CD4-positive, alpha-beta T cell treated with Interferon alpha-2 for 1 hour (primary cell): Measurements from ENCODE around the gene PSMC5.

ENCODE experiments used
- DNase-seq, 2 donors: peaks; one replicate each; pipeline ENCODE4 v3.0.0-alpha.2; 2020 to 2022

Gene PSMC5

DNA sequence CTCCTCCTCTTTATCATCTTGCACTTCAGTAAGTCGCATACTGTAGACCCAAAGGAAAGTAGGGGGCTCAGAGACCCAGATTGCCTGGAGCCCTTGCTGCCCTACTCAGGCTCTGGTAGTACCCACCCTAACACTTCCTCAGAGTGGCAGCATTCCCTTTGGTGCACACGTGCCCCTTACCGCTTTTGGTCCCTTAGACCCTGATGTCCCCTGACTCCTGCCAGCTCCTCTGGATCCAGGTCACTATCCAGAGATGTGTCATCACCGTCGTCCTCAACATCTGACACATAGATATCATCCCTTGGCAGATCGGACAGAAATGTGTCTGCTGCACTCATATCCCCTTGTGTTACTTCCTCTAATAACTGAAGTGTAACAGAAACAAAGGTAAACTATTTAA lies 5.4 kb upstream of the PSMC5 start:
- no peak for DNase-seq

DNA sequence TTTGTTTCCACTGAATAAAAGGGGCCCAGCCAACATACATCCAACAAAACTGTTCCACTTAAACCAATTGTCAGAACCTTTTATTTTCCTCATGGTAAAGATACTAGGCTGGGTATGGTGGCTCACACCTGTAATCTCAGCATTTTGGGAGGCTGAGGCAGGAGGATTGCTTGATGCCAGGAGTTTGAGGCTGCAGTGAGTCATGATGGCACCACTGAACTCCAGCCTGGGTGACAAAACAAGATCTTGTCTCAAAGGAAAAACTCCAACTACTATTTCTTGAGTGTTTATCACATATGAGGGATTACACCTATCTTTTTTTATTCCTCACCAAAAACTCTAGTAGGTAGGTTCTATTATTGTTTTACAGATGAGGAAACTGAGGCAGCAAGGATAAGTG lies 4.7 kb upstream of the PSMC5 start:
- no peak for DNase-seq

DNA sequence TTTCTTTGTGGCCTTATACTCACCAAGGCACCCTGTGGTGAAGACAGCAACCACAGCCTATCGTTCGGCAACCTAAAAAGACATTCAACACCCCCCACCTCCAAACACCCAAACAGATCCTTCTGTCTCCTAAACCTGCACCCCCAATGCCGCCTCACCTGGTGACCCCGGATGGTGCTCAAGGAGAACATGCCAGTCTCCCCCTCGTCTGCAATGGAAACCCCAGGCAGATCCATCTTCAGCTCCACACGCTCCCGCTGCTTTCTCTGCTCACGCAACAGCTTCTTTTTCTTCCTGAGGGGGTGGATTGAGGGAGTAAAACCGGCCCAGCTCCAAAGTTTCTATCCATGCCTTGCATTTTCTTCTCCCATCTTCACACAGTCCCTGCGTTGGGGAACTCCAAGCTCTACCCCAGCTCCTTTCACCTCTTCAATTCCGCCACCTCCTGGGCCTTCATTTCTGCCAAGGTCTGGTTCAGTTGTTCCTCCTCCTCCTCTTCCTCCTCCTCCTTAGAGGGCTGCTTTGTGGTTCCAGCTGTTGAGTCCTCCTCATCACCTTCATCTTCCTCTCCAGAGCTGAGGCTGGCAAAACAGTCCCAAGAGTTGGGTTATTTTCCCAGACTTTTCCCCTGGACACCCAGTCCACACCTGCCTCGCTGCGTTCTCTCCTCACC lies 3.4 kb upstream of the PSMC5 start:
- no peak for DNase-seq

DNA sequence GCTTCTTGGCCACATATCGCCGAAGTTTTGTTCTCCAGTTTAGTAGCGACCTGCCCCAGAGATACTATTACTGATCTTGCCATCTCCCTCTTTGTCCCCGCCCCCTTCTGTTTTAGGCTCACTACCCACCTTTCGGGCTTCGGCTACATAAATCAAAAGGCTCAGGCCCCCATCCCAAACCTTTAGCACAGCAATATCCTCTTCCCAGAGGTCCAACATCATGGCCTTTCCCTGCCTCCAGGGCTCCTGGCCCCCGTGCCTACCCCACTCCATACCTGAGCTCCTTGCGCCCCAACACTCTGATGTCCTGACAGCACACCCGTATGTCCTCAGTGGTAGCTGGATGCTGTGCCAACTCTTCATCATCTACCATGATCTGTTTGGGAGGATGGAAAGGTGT lies 2.9 kb upstream of the PSMC5 start:
- DNase-seq = no peak

DNA sequence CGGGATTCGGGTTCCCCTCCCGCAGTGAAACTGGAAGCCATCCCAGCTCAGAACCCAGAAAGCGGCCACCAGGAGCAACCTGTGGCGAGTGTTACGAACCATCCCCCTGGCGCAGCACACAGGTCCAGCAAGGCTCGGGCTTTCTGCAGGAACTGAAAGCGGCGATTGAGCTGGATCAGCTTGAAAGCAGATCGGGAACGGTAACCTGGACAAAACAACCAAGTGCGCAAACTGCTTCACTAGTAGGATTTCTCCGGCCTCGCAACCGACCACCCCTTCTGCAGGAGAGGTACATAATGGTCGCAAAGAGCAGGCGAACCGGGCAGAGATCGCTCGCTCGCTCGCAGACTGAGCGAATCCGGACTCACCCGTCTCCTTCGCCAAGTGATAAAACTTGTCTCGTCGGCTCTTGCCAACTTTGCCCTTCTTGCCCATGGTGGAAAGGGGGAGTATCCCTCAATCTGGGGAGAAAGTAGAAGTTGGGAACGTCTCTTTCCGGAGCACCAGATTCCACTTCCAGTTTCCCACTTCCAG lies 696 bp upstream of the PSMC5 start:
- no peak for DNase-seq

DNA sequence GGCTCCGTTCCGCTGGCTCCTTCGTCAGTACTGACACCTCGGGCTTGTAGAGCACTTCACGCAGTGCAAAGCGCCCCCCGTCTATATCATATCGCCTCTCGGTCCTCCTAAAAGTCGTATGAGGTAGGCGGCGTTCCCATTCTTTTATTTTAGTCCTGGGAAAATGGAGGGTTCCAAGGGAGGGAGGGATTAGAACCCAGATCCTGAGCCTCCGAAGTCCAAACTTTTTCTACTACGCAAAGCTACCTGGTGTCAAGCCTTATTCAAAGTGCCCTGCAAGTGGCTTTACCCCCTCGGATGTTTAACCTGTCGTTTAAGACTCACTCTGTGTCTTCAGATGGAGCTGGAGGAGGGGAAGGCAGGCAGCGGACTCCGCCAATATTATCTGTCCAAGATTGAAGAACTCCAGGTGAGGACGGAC lies 580 bp downstream of the PSMC5 start:
- no peak for DNase-seq

DNA sequence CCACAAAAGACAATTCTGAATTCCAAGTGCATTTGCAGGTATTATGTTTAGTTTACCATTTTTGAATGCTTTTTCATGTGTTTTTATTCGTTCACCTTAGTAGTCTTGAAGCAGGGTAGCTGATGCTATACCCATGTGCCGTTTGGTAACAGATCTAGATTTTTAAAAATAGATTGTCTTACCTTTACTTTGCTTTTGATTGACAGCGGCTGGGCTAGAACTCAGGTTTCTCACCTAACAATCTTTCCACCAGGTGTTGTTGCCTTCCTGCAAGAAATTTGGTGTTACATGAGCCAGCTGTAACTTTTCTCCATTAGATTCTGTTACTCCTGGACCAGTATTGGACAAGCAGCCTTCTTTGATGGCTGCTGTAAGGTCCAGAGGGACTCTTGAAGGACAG lies 1.7 kb downstream of the PSMC5 start:
- DNase-seq = no peak

DNA sequence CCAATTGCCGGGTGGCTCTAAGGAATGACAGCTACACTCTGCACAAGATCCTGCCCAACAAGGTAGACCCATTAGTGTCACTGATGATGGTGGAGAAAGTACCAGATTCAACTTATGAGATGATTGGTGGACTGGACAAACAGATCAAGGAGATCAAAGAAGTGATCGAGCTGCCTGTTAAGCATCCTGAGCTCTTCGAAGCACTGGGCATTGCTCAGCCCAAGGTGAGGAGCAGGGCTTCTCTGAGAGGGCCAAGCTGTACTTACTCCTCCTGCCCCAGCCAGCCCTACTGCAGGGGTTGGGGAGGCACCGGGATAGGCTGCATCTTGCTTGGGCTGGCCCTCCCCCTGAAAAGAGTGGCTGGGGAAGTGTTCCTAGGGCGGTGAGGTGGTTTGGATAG lies 3.0 kb downstream of the PSMC5 start:
- no peak for DNase-seq

DNA sequence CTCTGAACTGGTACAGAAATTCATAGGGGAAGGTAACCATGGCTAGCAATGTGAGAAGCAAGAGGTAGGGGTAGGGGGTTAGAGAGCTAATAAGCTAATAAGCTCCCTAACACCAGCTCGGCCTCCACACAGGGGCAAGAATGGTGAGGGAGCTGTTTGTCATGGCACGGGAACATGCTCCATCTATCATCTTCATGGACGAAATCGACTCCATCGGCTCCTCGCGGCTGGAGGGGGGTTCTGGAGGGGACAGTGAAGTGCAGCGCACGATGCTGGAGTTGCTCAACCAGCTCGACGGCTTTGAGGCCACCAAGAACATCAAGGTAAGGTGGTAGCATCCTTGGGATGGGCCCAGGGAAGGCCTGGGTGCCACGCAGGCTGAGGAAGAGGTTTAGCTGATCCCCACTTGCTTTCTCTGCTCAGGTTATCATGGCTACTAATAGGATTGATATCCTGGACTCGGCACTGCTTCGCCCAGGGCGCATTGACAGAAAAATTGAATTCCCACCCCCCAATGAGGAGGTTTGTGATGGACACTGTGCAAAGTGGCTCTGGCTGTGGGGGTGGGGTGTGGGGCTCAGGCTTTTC lies 3.8 kb downstream of the PSMC5 start:
- DNase-seq = no peak

DNA sequence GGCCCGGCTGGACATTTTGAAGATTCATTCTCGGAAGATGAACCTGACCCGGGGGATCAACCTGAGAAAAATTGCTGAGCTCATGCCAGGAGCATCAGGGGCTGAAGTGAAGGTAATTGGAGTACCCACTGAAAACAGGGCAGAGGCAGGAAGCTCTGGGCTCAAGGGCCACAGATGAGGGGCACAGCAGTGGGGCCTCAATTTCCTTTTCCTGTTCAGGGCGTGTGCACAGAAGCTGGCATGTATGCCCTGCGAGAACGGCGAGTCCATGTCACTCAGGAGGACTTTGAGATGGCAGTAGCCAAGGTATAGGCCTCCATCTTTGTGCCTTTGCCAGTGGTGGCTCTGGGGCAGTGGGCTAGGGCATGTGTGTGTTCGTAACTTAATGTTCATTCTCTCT lies 4.3 kb downstream of the PSMC5 start:
- DNase-seq = no peak

DNA sequence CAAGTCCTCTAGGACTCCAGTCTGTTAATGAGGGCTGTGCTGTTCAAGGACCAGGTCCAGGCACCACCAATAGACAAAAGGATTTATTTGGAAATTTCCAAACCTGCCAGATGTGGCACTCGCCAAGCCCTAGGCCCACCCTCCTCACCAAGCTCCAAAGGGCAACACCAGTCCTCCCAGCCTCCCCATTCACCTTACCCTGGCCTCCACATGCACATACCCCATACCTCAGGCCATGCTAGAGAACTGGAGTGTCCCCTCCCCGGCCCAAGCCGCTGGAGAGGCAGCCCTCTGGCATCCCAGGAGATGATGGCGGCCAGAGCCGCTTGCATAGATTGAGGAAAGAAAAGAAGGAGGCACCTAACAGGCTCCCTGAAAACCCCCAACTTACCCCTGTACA lies 4.8 kb downstream of the PSMC5 start:
- no peak for DNase-seq

DNA sequence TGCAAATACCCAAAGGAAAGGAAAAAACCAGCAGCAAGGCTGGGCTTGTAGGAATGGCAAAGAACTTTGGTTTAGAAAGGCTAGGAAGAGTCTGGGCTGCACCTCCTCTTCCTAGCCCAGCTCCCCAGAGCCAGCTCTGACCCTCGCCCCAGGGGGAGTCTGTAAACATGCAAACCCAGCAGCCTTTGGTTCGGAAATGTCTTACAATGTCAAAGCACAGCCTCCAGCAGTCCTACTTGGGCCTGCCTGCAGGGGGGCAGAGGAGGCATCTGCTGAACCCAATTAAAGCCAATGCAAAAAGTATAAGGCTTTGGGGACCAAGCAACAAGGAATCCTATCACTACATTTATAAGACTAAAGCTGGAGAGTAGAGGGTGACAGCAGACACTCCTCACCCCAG lies 5.2 kb downstream of the PSMC5 start:
- no peak for DNase-seq

DNA sequence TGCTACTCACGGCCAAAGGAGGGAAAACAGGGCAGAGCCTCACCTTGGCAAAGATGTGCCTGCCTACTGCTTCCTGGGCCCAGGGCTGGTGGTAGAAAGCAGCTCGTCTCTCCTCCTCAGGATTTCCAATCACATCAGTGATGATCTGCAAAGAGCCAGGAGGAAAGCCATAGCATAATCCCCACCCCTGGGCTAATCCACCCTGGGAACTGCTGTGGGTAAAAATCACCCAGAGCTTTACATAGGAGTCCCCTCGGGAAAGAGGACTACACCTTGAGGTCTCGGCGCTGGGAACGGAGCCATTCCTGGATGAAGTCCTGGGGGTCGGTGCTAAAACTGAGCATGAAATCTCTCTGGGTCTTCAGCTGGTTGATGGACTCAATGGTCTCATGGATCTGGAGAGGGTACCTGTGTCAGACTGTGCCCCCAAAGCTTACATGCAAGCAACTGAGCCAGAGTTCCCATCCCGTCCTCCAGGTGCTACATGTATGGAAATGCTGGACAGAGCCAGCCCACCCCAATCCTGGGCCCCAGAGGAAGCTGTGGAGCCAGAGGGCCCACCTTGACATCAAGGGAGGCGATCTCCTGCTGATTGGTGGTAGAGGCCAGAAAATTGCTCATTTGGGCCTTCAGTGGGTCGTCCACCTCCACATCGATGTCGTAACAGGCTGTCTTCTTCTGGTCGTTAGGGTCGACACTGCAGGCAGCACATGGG lies 6.0 kb downstream of the PSMC5 start:
- DNase-seq = no peak

DNA sequence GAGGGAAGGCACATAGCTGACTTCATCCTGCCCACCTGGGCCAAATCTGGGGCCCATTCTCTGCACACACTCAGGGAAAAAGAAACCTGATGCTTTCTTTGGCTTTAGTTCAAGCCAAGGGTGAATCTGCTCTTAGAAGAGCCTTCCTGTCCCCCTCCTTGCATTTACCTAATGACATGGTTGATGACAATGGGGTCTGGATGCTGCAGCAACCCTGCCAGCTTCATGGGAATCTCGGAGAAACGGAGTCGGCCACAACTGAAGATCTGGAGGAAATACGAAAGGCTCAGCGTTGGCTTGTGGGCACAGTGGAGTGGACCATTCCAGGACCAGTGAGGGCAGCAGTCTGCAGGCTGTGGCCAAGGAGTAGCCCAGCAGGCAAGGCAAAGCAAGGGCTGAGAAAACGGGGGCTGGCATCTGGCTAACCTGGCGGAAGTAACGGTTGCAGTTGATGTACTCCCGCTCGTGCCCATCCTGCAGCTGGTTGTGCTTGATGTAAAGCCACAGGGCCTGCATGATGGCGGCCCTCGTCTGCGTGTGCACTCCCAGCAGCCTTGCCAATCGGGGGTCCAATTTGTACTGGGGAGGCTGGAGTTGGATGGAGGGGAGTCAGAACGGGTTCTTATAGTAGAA lies 6.6 kb downstream of the PSMC5 start:
- DNase-seq = no peak

DNA sequence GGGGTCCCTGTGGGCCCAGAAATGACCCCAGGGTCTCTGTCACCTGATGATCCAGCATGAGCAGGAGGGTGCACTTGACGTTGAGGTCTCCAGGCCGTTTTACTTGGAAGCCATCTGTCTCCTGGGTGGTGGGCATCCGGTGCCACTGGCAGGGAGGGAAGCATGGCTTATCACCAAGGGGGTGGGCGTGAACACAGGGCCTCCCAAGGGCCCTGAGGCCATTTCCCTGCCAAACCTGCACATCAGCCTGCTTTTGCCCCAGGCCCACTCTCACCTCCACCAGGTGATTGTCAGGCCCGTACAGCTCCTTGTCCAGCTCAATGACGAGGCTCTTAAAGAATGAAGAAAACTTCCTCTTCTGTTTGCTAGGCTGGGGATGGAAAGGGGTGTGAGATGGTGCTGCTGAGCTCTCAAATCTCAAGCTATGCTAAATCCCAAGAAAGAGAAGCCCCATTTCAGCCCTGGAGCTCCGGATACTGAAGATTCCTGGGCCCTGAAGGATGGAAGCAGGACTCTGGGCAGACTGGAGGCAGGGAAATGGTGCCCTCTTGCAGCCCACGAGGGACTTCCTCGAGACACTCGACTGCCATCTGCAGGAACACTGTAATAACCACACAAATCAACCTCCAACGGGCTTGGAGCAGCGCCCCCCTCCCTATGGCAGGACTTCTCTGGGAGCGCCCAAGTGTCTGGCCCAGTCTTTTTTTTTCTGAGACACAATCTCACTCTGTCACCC lies 7.4 kb downstream of the PSMC5 start:
- DNase-seq = peak; percentile 69 to 78

DNA sequence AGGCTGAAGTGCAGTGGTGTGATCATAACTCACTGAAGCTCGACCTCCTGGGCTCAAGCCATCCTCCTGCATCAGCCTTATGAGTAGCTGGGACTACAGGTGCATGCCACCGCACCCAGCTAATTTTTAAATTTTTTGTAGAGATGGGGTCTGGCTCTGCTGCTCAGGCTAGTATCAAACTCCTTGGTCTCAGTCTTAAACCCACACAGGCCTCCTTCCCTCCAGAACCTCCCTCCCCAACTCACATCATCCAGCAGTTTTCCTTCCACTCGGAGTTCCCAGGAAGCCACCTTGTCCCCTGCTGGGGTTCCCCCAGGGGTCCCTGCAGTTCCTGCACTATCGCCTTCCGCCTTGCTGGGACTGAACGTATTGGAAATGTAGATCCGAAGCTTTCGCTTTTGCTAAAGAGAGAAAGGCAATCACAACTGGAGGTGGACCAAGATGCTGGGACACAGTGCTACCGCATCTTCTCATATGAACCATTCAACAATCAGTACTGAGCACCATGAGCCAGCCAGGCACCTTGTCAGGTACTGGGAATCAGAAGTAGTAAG lies 8.0 kb downstream of the PSMC5 start:
- DNase-seq = no peak

DNA sequence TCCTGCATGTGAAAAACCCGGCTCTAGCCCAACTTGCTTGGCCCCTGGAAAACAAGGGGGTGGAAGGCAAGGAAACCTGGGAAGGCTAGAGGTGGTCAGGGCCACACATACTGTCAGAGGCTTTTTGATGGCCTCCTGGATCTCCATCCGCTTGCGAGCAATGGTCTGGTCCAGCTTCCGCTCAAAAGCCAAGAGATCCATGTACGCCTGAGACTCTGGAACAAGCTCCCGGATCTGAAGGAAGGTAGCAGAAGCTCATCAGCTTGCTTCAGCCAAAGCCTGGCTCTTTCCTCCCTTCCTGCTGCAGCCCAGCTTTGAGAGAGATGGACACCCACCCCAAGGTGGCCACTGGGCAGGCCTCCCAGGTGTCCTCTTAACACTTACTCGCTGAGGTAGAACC lies 9.6 kb downstream of the PSMC5 start:
- no peak for DNase-seq

DNA sequence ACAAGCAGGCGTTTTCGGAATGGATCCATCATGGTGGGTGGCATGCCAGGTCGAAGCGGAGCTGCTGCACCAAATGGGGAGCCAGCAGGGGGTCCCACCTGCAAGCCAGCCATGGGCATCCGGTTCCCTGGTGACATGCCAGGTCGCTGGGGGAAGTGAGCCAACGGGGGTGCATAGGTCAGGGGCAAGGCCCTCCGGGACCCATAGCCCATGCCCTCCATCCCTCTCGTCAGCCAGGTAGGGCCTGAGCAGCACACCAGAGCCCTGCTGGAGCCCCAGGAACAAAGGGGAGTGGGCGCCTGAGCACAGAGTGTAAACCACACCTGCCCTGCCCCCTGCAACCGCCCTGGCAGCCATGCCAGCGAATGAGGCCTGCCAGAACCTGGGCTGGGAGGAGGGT lies 10.2 kb downstream of the PSMC5 start:
- no peak for DNase-seq

DNA sequence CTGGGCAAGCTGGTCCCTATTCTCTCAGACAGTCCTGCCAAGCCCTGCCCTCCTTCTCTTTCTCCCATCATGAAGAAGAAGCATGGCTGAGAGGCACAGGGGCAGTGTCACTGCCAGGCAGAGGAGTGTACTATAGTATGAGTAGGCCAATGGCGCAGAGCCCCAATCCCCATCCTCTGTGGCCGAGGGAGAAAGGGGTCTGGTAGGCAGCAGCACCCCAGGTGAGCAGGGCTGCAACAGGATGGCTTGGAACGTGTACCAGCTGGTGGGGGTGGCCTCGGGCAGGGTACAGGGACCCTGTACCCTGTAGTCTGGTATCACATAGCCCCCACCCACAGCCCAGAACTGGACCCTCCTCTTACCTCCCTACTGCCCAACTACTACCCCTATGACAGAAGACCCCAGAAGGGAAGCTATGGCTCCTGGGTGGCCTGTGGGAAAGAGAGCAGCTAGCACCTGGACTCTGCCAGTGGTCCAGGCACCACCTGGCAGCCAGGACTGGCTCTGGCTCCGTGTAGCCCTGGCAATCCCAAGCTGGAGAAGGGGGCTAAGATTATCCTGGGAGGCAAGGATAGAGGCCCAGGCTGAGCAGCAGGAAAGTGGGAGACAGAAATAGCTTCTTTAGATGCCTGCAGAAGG lies 10.8 kb downstream of the PSMC5 start:
- no peak for DNase-seq

DNA sequence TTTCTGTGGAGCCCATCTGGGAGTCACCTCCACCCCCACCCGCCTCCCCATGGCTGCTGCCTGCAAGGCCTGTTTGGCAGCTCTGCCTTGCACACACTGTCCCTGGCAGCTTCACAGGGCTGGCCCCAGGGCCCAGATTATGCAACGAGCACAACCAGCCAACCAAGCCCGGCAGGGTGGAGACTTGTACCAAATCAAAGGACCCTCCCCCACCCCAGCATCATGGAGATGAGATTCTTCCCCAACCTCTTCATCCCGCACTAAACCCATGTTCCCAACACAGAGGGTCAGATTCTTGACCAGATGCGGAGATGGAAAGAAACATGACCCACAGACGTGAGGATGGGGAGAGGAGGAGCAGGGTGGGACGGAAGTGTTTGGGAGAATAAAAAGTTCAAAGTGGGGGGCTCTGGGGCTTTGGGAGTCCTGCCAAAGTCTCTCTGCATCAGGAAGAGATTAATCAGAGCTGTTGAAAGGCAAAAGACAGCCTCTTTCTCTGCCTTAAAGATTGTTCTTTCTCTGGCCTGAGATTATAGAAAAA lies 11.5 kb downstream of the PSMC5 start:
- no peak for DNase-seq

DNA sequence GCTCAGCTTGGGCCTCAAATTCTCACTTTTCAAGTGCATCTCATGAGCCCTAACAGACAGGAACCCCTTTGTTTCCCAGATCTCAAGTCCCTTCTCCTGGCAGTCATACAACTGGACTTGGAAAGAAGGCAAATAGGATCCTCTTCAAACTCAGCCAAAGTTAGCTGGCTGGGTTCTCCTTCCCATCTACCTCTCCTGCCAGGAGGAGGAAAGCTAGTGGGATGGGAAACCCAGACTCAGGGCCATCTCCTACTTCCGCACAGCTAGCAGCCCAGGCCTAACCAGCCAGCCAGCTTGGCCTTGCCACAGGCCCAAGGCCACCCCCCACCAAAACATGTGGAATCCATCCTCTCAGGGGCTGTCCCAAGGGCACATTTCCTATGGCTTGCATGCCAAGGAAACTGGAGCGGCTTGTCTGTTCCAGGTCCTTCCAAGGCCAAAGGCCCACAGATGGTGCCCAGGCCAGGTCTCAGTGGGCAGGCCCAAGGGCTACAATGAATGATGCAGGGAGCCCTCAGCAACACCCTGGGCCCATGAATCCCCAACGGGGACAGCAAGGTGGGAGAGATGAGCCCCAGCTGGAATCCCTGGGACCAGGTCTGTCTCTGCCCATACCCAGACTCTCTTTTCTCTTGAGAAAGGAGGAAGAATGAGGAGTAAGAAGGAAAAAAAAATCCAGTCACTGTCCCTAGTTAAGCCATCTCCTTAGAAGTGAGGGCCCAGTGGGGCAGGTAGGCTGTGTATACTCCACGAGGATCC lies 13.5 kb downstream of the PSMC5 start:
- no peak for DNase-seq
